ENCODE measurements around the gene RPN1. TPM values are rescaled to one million over a fixed set of nuclear protein-coding genes. Genes with fewer than 3 reads are reported as not detected.

The RPN1 gene
- total RNA-seq, 1 donor = 473 TPM

- no peaks in the 10 kb centered on the region for H3K4me1 ChIP-seq (ENCODE audit: insufficient read depth, low read length)
- no peaks in the 10 kb centered on the region for H3K27me3 ChIP-seq (ENCODE audit: insufficient read depth, low read length)
- DNase-seq (ENCODE audit: insufficient read length, low spot score, missing footprints) = no peak
- H3K4me3 ChIP-seq (ENCODE audit: insufficient read depth, low read length) = peak overlapping the region; percentile 82
- no peaks in the 10 kb centered on the region for H3K79me2 ChIP-seq (ENCODE audit: insufficient read depth, low read length)
- no peaks in the 10 kb centered on the region for H3K9me3 ChIP-seq (ENCODE audit: low read depth, low read length)
- no peaks in the 10 kb centered on the region for H4K20me1 ChIP-seq (ENCODE audit: insufficient read depth, low read length)
- TF ChIP-seq CTCF (IDR thresholded peaks at IDR 0.05; ENCODE audit: extremely low read depth, low read depth, low read length) = no peak
- peak overlapping the region; percentile 96 for H3K4me2 ChIP-seq (ENCODE audit: insufficient read depth, low read length)
- H2AFZ ChIP-seq (ENCODE audit: low read length) = peak overlapping the region; percentile 80
- H3K36me3 ChIP-seq (ENCODE audit: insufficient read depth, low read length) = no peaks in the 10 kb centered on the region
- no peak overlapping the region for H3K27ac ChIP-seq (ENCODE audit: low read depth, low read length)
Observed at GRCh38 chr3:128607710-128608048, 42.9 kb downstream of the RPN1 start.

DNA sequence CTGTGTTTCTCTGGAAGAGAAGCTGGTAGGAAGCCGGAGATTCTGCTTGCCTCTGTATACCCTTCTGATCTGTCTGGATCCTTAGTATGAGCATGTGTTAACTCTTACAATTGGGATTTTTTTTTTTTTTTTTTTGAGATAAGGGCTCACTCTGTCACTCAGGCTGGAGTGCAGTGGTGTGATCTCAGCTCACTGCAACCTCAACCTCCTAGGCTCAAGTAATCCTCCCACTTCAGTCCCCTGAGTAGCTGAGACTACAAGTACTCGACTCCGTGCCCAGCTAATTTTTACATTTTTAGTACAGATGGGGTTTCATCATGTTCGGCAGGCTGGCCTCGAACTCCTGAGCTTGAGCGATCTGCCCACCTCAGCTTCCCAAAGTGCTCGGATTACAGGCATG, 44.5 kb downstream of the RPN1 start:
- Histone ChIP-seq H3K27me3 (ENCODE audit: insufficient read depth, low read length) (no peaks in the 10 kb centered on the region), H3K9me3 (ENCODE audit: low read depth, low read length) (no peaks in the 10 kb centered on the region), H2AFZ (ENCODE audit: low read length) (no peak overlapping the region), H4K20me1 (ENCODE audit: insufficient read depth, low read length) (no peaks in the 10 kb centered on the region), H3K79me2 (ENCODE audit: insufficient read depth, low read length) (no peaks in the 10 kb centered on the region), H3K27ac (ENCODE audit: low read depth, low read length) (no peak overlapping the region), H3K4me1 (ENCODE audit: insufficient read depth, low read length) (no peaks in the 10 kb centered on the region), H3K4me2 (ENCODE audit: insufficient read depth, low read length) (no peak overlapping the region), H3K4me3 (ENCODE audit: insufficient read depth, low read length) (no peak overlapping the region), H3K36me3 (ENCODE audit: insufficient read depth, low read length) (no peaks in the 10 kb centered on the region)
- no peak for DNase-seq (ENCODE audit: insufficient read length, low spot score, missing footprints)
- no peak for TF ChIP-seq CTCF (IDR thresholded peaks at IDR 0.05; ENCODE audit: extremely low read depth, low read depth, low read length)

DNA sequence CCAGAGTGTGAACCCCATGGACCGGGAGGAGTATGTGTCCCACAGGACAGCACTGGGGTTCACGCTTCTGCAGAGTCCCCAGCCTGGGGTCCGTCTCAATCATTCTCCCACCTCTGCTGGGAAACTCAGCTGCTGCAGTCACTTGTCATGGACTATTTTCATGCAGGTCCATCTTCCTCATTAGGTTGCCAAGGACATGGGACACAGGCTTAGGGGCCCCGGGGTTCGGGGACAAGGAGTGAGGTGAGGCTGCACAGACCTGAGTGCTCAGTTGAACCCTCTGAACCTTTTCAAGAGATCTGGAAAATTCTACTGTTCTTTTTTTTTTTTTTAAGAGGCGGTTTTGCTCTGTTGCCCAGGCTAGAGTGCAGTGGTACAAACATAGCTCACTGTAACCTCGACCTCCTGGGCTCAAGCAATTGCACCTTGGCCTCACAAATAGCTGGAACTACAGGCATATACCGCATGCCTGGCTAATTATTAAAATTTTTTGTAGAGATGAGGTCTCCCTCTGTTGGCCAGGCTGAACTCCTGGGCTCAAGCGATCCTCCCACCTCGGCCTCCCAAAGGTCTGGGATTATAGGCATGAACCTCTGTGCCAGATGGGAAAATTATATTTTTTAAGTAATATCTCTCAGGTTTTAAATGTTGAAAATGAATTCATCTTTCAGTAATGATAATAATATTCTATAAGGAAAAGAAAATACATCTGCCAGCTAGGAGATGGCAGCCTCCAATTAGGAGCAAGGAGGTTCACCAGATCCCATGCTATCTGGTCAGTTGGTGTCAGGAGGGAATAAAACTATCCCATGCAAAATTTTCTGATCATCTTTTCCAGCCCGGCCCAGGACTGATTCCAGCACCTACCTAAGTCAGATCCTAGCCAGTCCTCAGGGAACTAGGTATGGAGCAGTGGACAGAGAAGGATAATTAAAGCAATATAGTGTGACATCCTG, 45.2 kb downstream of the RPN1 start:
- peak; percentile 12 for TF ChIP-seq CTCF (IDR thresholded peaks at IDR 0.05; ENCODE audit: extremely low read depth, low read depth, low read length)
- H3K4me3 ChIP-seq (ENCODE audit: insufficient read depth, low read length) = no peak overlapping the region
- DNase-seq (ENCODE audit: insufficient read length, low spot score, missing footprints) = peak; percentile 73
- no peaks in the 10 kb centered on the region for H3K27me3 ChIP-seq (ENCODE audit: insufficient read depth, low read length)
- H3K36me3 ChIP-seq (ENCODE audit: insufficient read depth, low read length) = no peaks in the 10 kb centered on the region
- no peak overlapping the region for H3K27ac ChIP-seq (ENCODE audit: low read depth, low read length)
- no peaks in the 10 kb centered on the region for H3K79me2 ChIP-seq (ENCODE audit: insufficient read depth, low read length)
- no peaks in the 10 kb centered on the region for H3K4me1 ChIP-seq (ENCODE audit: insufficient read depth, low read length)
- no peaks in the 10 kb centered on the region for H4K20me1 ChIP-seq (ENCODE audit: insufficient read depth, low read length)
- no peaks in the 10 kb centered on the region for H3K9me3 ChIP-seq (ENCODE audit: low read depth, low read length)
- no peak overlapping the region for H2AFZ ChIP-seq (ENCODE audit: low read length)
- no peak overlapping the region for H3K4me2 ChIP-seq (ENCODE audit: insufficient read depth, low read length)

Data from osteoblast (primary cell).